ENCODE results near the gene DNAAF1. TPM values are rescaled to one million over a fixed set of nuclear protein-coding genes. Genes with fewer than 3 reads are reported as not detected.

Gene DNAAF1
- total RNA-seq, 1 experiment from 2014 or later: not detected

DNA sequence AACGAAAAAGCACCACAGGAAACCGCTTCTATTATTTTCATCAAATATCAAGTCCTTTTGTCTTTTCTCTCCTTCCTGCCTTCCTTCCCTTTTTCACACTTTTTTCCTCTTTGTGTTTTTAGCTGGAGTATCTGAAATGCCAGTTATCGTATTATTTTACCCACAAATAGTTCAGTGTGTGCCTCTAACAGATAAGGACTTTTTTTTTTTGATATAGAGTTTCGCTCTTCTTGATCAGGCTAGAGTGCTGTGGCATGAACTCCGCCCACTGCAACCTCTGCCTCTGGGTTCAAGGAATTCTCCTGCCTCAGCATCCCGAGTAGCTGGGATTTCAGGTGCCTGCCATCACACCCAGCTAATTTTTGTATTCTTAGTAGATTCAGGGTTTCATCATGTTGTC is 10.7 kb downstream of the DNAAF1 start:
- no peak overlapping the region for H3K4me3 ChIP-seq (ENCODE audit: low read depth in 2 of 2, low read length in 2 of 2)
- intact Hi-C loops (cut with micrococcal nuclease; ENCODE audit: unreplicated experiment) (no loop called here), in situ Hi-C loops (cut with HindIII; ENCODE audit: low pct_unique_long_range_greater_than_20kb, low sequenced_read_pairs) (no loop called here)
- ChIA-PET CTCF (interaction anchor here (1.0 kb wide), 1 partner anchor 11 kb away, joined by 3 read pairs; no protein-coding TSS in a partner anchor), POLR2A (no interaction called here)
- H3K4me1 ChIP-seq (ENCODE audit: control insufficient read depth, insufficient read depth, low read length): no peaks in the 10 kb centered on the region; the same call in 1 of the 2 replicates
- BruUV-seq (replicated peaks): no TSS peak
- TF ChIP-seq SIN3A (IDR thresholded peaks at IDR 0.05; ENCODE audit: borderline replicate concordance, insufficient read depth, low read depth, low read length) (no peak), TCF7L2 (IDR thresholded peaks at IDR 0.05; ENCODE audit: low read depth, low read length) (no peak), POLR2AphosphoS5 (IDR thresholded peaks at IDR 0.05; ENCODE audit: low read depth, low read length) (no peak)
- TF ChIP-seq, protein P1, sequence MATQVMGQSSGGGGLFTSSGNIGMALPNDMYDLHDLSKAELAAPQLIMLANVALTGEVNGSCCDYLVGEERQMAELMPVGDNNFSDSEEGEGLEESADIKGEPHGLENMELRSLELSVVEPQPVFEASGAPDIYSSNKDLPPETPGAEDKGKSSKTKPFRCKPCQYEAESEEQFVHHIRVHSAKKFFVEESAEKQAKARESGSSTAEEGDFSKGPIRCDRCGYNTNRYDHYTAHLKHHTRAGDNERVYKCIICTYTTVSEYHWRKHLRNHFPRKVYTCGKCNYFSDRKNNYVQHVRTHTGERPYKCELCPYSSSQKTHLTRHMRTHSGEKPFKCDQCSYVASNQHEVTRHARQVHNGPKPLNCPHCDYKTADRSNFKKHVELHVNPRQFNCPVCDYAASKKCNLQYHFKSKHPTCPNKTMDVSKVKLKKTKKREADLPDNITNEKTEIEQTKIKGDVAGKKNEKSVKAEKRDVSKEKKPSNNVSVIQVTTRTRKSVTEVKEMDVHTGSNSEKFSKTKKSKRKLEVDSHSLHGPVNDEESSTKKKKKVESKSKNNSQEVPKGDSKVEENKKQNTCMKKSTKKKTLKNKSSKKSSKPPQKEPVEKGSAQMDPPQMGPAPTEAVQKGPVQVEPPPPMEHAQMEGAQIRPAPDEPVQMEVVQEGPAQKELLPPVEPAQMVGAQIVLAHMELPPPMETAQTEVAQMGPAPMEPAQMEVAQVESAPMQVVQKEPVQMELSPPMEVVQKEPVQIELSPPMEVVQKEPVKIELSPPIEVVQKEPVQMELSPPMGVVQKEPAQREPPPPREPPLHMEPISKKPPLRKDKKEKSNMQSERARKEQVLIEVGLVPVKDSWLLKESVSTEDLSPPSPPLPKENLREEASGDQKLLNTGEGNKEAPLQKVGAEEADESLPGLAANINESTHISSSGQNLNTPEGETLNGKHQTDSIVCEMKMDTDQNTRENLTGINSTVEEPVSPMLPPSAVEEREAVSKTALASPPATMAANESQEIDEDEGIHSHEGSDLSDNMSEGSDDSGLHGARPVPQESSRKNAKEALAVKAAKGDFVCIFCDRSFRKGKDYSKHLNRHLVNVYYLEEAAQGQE (IDR thresholded peaks at IDR 0.05; ENCODE audit: insufficient read depth in 1 of 2, low read depth in 2 of 2, low read length in 1 of 2): no peak
- TF ChIP-seq, protein P2, sequence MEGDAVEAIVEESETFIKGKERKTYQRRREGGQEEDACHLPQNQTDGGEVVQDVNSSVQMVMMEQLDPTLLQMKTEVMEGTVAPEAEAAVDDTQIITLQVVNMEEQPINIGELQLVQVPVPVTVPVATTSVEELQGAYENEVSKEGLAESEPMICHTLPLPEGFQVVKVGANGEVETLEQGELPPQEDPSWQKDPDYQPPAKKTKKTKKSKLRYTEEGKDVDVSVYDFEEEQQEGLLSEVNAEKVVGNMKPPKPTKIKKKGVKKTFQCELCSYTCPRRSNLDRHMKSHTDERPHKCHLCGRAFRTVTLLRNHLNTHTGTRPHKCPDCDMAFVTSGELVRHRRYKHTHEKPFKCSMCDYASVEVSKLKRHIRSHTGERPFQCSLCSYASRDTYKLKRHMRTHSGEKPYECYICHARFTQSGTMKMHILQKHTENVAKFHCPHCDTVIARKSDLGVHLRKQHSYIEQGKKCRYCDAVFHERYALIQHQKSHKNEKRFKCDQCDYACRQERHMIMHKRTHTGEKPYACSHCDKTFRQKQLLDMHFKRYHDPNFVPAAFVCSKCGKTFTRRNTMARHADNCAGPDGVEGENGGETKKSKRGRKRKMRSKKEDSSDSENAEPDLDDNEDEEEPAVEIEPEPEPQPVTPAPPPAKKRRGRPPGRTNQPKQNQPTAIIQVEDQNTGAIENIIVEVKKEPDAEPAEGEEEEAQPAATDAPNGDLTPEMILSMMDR (IDR thresholded peaks at IDR 0.05): no peak
- H3K27ac ChIP-seq (ENCODE audit: low read length): no peak overlapping the region
- ATAC-seq (no peak), DNase-seq (ENCODE audit: low read depth, low spot score) (no peak)
- no peaks in the 10 kb centered on the region for H3K9me3 ChIP-seq (ENCODE audit: control insufficient read depth, insufficient read depth, low read depth, low read length)
- no peaks in the 10 kb centered on the region for H3K36me3 ChIP-seq (ENCODE audit: control insufficient read depth, insufficient read depth, low read length)
- no peaks in the 10 kb centered on the region for H3K27me3 ChIP-seq (ENCODE audit: control insufficient read depth, insufficient read depth, low read length)

DNA sequence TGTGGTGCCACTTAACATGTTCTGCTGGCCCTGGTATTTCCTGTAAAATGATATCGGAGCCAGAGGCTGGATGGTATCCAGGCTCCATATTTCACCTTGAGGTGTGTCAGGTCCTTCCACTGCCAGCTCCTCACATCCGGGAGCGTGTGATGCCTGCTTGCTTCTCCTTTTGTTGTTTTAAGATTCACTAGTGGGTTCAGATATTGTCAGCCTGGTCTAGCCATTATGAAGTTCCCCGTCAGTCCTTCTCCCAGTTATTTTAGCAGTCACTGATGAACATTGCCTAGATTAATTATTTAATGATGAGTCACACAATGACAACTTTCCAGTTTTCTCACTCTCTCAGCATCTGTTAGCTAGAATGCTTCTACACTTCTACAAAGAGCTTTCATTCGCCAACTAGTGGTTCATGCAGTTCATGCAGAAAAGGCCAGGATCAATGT is 11.3 kb downstream of the DNAAF1 start:
- no peaks in the 10 kb centered on the region; the same call in 1 of the 2 replicates for H3K4me1 ChIP-seq (ENCODE audit: control insufficient read depth, insufficient read depth, low read length)
- H3K27ac ChIP-seq (ENCODE audit: low read length): no peak overlapping the region
- CTCF ChIA-PET: interaction anchor here (0.7 to 1.0 kb wide), 4 partner anchors 10 to 271 kb away, joined by 3 to 7 read pairs (median 6); no protein-coding TSS in a partner anchor
- H3K27me3 ChIP-seq (ENCODE audit: control insufficient read depth, insufficient read depth, low read length): no peaks in the 10 kb centered on the region
- no peaks in the 10 kb centered on the region for H3K9me3 ChIP-seq (ENCODE audit: control insufficient read depth, insufficient read depth, low read depth, low read length)
- TF ChIP-seq TCF7L2 (IDR thresholded peaks at IDR 0.05; ENCODE audit: low read depth, low read length) (no peak), POLR2AphosphoS5 (IDR thresholded peaks at IDR 0.05; ENCODE audit: low read depth, low read length) (no peak), SIN3A (IDR thresholded peaks at IDR 0.05; ENCODE audit: borderline replicate concordance, insufficient read depth, low read depth, low read length) (no peak)
- TF ChIP-seq, protein P1 (IDR thresholded peaks at IDR 0.05; ENCODE audit: insufficient read depth in 1 of 2, low read depth in 2 of 2, low read length in 1 of 2): no peak
- TF ChIP-seq, protein P2 (IDR thresholded peaks at IDR 0.05): no peak
- ATAC-seq: no peak
- no peak overlapping the region for H3K4me3 ChIP-seq (ENCODE audit: low read depth in 2 of 2, low read length in 2 of 2)
- no peaks in the 10 kb centered on the region for H3K36me3 ChIP-seq (ENCODE audit: control insufficient read depth, insufficient read depth, low read length)
- intact Hi-C loops (cut with micrococcal nuclease; ENCODE audit: unreplicated experiment) (no loop called here), in situ Hi-C loops (cut with HindIII; ENCODE audit: low pct_unique_long_range_greater_than_20kb, low sequenced_read_pairs) (no loop called here)
- no TSS peak for BruUV-seq (replicated peaks)
- POLR2A ChIA-PET: no interaction called here
- DNase-seq (ENCODE audit: low read depth, low spot score): no peak
